GM21447 (cell line): ENCODE measurements around the gene ERGIC3.

Experiments used
- ATAC-seq: cut with Tn5 transposase; IDR thresholded peaks from one replicate; pipeline ENCODE4 v1.9.1; 2021; ENCODE audit not compliant: unreplicated experiment

ERGIC3 gene

GRCh38 chr20:35541783-35542662 is at the start of gene ERGIC3:
Gene ERGIC3 (plus strand): TSS chr20:35542078. CDS start chr20:35542098, 20 bp downstream.
- peak; percentile 93 for ATAC-seq

- no peak for ATAC-seq
Observed at GRCh38 chr20:35492352-35492751, 49.5 kb upstream of the ERGIC3 start.

DNA sequence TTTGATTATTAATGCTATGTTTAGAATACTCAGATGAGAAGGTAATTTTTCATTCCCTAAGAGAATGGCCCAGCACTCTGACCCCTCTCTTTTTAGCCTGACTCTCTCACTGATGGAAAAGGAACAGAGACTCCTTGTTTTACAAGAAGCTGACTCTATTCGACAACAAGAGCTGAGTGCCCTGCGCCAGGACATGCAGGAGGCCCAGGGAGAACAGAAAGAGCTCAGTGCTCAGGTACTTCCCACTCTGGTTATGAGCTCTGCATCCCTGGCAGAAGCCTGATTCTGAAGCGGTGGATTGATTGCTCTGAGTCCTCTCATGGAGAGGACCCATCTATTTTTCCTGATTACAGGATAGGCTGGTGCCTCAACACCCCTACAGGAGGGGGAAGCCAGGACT is 45.4 kb upstream of the ERGIC3 start:
- no peak for ATAC-seq

DNA sequence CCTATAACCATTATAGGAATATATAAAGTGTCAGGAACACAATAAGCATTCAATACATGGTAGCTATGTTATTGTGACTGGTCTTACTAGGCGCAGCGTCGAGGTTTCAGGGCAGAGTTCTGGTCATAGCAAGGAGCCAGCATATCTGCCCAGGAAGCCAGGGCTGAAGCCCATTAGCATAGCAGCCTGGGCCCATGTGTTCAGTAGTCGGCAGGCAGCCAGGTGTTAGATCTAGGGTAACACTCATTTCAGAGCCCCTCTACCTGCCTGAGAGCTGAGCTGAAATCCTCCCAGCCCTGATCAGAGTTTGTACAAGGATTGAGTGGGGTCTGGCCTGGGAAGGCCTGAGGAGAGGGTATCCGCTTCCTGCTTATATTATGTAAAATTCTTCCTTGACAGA is 44.6 kb upstream of the ERGIC3 start:
- no peak for ATAC-seq

DNA sequence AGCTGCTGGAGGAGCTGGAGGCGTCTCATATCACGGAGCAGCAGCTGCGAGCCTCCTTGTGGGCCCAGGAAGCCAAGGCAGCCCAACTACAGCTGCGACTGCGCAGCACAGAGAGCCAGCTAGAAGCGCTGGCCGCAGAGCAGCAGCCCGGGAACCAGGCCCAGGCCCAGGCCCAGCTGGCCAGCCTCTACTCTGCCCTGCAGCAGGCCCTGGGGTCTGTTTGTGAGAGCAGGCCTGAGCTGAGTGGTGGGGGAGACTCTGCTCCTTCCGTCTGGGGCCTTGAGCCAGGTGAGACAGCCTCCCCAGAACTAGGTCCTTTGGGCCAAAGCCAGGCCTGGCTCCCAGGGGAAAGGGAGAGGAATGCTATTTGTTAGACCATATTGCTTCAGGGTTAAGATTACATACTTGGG is 44.1 kb upstream of the ERGIC3 start:
- no peak for ATAC-seq

GRCh38 chr20:35499271-35499670 is 42.6 kb upstream of the ERGIC3 start:
- no peak for ATAC-seq

DNA sequence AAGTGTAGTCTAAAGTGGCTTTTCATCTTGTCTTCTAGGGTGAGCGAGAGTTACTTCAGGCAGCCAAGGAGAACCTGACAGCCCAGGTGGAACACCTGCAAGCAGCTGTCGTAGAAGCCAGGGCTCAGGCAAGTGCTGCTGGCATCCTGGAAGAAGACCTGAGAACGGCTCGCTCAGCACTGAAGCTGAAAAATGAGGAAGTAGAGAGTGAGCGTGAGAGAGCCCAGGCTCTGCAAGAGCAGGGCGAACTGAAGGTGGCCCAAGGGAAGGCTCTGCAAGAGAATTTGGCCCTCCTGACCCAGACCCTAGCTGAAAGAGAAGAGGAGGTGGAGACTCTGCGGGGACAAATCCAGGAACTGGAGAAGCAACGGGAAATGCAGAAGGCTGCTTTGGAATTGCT is 39.5 kb upstream of the ERGIC3 start:
- ATAC-seq: no peak

DNA sequence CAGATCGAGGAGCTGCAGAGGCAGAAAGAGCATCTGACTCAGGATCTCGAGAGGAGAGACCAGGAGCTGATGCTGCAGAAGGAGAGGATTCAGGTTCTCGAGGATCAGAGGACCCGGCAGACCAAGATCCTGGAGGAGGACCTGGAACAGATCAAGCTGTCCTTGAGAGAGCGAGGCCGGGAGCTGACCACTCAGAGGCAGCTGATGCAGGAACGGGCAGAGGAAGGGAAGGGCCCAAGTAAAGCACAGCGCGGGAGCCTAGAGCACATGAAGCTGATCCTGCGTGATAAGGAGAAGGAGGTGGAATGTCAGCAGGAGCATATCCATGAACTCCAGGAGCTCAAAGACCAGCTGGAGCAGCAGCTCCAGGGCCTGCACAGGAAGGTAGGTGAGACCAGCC is 38.6 kb upstream of the ERGIC3 start:
- ATAC-seq: no peak

- no peak for ATAC-seq
Observed at GRCh38 chr20:35503841-35504561, 37.9 kb upstream of the ERGIC3 start.

- ATAC-seq: no peak
Observed at GRCh38 chr20:35504751-35505150, 37.1 kb upstream of the ERGIC3 start.

DNA sequence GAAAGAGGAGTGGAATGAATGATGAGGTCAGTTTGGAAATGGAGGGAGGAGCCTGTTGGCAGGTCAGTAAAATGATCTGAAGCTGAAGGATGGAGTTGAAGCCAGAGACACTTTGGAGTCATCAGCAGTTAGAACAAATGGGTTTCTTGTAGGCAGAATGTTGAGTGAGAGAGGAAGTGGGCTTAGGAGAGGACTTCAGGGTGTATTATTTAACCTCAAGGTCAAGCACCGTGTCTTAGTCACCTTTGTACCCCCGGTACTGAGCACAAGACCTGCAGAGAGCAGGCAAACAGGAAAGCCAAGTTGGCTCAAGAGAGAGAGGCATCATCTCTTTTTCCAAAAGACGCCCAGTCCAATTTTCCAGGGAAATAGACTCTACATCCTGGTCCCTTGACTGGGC is 35.7 kb upstream of the ERGIC3 start:
- no peak for ATAC-seq

GRCh38 chr20:35506872-35507638 is 34.8 kb upstream of the ERGIC3 start:
- ATAC-seq: no peak

DNA sequence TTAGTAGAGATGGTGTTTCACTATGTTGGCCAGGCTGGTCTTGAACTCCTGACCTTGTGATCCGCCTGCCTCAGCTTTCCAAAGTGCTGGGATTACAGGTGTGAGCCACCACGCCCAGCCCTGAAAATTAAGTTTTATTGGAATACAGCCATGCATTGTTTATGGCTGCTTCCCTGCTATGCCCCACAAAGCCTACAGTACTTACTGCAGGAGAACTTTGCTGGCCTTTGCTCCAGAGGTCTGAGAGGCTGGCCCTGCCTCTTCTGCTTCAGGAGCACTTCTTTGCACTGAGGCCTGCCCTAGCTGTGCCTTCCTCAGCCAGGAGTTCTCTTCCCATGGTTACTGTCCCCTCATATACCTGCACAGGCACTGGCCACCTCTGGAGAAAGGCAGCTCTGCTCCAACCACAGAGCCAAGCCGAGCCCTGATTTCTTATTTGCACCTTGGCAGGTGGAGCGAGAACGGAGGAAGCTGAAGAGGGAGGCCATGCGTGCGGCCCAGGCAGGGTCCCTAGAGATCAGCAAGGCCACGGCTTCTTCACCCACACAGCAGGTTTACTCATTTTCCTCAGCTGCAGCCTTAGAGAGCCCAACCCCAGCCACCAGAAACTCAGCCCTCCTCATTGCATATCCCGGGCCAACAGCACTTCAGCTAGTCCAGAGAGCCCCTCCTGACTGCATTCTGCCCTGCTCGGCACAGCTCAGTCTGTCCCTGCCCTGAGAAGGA is 33.2 kb upstream of the ERGIC3 start:
- ATAC-seq: no peak

- no peak for ATAC-seq
Observed at GRCh38 chr20:35510951-35511735, 30.7 kb upstream of the ERGIC3 start.

DNA sequence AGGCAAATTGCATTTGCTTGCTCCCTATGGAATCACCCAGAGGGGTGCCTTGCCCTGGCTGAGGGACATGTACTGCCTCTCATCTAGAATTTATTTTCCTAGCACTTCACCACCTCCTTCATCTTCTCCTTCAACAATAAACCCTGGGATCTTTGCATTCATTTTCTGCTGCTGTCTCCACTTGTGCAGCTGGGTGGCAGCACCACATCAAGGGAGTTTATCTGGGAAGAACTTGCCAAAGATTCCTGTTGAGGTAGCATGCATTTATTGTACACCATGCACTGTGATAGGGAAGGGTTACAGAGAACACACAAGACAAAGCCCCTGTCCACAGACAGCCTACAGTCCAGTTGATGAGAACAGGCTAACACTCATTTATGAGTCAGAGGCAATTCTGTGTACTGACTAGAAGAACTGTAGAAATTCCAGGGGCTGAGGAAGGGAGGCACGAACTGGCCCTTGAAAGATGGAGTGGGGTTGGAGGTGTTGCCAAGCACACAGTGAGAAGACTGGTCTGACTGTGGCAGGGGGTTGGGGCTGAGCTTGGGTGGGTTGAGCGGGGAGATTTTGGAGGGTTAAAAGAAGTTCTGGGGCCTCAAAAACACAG is 30.0 kb upstream of the ERGIC3 start:
- ATAC-seq: no peak

- ATAC-seq: no peak
Observed at GRCh38 chr20:35514371-35514932, 27.4 kb upstream of the ERGIC3 start.

- no peak for ATAC-seq
Observed at GRCh38 chr20:35515341-35515740, 26.5 kb upstream of the ERGIC3 start.

- ATAC-seq: no peak
Observed at GRCh38 chr20:35515949-35516645, 25.8 kb upstream of the ERGIC3 start.

DNA sequence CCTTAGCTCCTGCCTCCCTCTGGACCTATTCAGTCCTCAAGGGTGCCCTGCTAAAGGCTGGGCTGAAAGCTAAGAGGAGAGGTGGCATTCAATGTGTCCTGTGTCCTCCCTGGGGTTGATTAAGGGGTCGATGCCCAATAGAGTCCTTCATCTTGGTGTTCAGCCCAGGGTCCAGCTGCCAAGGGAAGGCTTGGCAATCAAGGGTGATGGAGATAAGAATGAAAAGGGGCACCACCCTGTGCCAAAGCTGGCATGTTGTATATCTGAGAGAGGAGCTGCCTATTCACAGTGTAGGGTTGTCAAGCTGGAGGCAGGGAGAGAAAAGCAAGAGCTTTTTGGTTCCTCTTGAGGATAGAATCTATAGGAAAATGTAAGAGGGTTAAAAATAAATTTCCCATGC is 24.8 kb upstream of the ERGIC3 start:
- ATAC-seq: no peak
